ENCODE measurements around the gene GSC2. TPM values are rescaled to one million over a fixed set of nuclear protein-coding genes. Genes with fewer than 3 reads are reported as not detected.

Gene GSC2
- not detected in 2 replicates for total RNA-seq (2014; rRNA removed; shearing (Covaris generic))

DNA sequence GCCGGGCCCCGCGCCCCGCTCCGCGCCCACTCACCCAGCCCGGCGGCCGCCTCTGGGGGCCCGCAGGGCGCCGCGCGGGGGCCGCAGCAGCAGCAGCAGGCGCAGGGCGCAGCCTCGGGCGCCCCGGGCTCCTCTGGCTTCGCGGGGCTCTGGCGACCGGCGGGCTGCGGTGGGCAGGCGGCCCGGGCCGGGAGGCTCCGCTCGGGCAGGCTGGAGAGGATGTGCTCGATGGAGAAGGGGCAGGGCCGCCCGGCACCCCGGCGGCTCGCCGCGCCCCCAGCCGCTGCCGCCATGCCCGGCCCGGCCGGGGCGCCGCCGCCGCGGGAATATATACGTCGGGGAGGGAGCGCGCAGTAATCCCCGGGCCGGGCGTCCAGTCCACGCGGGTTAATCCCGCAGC lies at the start of gene GSC2:
GSC2 (minus strand) TSS at position 302 of the 400 bp plus-strand sequence; CDS start at position 293, 9 bp downstream.
- no peak for DNase-seq (ENCODE audit: low spot score)

DNA sequence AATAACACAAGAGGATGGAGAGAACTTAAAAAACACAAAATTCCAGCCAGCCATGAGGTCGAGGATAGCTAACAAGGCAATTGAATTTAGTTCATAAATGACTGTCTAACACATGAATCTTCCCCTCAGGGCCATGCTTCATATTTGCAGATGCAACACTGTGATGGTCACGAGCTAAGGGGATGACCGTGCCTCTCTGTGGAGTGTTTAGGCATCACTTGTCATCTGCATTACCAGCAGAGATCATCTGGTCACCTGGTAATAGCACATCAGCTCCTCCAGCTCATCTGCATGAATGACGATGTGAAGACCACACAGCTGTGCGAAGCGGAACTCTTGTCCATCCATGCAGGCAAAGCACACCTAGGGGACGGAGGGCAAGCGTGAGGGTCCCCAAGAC lies 49.4 kb upstream of the GSC2 start:
- DNase-seq (ENCODE audit: low spot score), result no peak

DNA sequence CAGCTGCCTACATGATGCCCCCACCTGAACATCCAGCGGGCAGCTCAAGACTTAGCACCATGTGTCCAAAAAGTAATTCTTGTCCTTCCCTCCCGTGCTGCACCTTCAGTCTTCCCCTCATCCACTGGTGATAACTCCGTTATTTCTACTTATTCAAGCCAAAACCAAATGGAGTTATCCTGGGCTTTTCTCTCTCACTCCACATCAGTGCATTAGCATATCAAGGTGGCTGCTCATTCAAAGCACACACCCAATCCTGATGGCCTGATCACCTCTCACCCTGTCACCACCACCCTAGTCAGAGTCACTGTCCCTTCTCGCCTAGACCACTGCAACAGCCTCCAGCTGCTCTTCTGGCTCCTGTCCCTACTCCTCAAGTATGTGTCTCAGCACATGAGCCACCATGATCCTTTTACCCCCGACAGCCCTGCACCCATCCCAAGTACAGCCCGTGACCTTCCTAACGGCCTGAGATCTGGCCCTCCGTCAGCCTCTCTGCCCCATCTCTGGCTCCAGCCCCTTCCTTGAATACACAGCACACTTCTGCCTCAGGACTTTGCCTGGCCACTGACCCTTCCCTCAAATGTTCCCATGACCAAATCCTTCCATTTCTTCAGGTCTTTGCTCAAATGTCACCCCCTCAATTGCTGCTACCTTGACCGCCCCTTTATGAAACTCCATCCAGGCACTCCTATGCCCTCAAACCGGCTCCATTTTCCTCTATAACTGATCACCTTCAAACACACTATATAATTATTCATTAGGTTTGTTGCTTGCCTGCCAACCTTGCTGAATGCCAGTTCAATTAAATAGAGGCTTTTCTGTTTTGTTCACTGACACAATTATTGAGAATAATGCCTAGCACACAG lies 48.1 kb upstream of the GSC2 start:
- DNase-seq (ENCODE audit: low spot score), result no peak

DNA sequence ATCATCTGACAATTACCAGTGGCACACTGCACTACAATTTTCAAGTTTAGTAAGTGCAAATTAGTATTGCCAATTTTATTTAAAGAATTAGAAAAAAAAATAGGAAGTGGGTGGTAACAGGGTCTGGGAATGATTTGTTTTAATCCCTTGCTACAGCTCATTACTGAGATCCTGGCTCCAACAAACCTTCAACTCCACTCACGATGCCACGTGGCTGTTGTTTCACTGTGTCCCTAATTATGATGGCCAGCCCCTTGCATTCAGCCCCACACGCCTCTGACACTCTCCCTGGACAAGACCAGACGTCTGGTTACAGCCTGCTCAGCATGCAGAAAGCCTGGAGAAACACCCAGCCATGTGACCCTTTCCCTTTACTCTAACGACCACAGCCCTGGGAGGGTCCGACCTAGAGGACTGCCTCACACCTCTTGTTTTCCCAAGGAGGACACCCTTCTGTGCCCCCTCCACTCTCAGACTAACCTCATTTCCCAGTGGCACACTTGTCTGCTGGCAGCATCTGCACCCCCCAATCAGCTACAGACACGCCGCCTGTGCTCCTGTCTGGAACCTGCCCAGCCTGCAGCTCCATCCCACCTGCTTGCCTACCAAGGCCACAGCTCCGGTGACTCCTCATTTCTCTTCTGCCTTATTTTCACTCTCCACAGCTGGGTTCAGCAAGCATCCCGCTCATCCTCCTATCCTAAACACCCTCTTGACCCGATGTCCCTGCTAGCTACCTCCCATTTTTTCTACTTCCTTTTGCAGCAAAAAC lies 46.9 kb upstream of the GSC2 start:
- DNase-seq (ENCODE audit: low spot score), result no peak

DNA sequence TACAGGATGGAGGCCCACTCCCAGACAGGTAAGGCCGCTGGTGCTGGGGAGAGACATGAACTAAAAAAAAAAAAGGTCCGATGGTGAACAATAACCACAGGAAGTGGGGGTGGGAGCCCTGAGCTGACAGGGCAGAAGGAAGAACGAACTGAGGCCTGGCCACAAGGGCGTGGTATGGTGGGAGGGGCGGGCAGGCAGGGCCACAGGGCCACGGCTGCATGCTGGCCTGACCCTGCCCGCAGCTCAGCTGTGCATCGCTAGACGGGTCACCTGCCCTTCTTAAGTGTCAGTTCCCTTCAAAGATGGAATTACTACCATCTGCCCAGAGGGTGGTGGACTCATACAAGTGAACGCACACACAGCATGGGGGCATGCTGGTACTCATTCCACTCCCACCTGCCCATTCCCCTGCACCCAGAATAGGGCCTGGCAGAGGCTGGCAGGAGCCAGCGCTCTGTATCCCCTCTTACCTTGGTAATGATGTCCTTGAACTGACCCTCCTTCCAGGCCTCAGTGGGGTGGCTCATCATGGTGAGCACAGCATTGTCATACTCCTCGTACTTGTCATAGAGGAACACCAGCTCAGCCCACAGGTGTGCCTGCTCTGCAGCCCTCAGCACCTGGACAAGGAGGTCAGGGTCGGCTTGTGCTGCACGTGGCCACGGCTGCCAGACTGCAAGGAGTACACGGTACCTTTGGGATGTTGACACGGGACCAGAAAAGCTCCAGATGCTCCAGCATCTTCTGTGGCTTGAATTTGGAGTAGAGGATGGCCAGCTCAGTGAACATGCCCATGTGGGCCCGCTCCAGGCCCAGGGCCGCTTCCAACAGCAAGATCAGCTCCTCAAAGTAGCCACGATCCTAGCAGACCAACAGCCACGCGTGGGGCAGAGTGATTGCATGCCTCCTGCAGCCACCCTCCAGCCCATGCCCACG lies 46.0 kb upstream of the GSC2 start:
- no peak for DNase-seq (ENCODE audit: low spot score)

DNA sequence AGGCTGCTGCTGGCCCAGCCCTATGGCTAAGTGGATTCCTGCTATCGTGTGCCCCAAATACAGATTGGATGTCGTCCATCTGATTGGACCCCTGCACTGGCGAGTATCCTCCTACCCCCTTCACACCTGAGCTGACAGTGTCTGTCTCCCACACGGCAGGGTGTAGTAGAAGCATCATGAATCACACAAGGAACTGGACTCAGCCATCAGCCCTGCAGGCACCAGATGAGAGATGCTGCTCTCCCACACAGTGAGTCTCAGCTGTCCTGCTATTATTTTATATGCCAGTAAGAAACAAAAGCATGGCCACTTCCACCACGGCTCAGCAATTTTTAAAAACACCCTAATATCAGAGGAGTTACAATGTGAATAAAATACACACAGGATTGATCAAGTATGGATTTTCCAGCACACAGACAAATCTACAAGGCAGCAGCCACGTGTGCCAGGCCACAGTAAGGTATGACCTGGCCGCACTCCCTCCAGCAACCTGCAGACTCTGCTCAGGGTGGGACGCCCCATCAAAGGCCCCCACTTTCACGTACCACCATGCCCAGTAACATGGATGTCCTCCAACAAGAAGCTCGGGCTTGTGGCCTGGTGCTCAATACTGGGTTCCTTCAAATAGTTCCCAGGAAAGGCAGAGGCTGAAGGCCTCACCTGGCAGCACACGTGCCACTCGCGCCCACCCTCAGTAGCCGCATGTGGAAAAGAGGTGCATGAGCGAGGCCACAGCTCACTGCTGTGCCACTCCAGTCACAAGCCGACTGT lies 44.9 kb upstream of the GSC2 start:
- DNase-seq (ENCODE audit: low spot score), result no peak

DNA sequence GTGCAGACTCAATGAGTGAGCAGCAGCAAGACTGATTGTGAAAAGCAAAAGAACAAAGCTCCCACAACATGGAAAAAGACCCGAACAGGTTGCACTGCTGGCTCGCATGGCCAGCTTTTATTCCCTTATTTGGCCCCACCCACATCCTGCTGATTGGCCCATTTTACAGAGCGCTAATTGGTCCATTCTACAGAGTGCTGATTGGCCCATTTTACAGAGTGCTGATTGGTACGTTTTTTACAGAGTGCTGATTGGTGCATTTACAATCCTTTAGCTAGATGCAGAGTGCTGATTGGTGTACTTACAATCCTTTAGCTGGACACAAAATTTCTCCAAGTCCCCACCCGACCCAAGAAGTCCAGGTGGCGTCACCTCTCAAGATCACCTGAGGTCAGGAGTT lies 43.8 kb upstream of the GSC2 start:
- DNase-seq (ENCODE audit: low spot score), result no peak

DNA sequence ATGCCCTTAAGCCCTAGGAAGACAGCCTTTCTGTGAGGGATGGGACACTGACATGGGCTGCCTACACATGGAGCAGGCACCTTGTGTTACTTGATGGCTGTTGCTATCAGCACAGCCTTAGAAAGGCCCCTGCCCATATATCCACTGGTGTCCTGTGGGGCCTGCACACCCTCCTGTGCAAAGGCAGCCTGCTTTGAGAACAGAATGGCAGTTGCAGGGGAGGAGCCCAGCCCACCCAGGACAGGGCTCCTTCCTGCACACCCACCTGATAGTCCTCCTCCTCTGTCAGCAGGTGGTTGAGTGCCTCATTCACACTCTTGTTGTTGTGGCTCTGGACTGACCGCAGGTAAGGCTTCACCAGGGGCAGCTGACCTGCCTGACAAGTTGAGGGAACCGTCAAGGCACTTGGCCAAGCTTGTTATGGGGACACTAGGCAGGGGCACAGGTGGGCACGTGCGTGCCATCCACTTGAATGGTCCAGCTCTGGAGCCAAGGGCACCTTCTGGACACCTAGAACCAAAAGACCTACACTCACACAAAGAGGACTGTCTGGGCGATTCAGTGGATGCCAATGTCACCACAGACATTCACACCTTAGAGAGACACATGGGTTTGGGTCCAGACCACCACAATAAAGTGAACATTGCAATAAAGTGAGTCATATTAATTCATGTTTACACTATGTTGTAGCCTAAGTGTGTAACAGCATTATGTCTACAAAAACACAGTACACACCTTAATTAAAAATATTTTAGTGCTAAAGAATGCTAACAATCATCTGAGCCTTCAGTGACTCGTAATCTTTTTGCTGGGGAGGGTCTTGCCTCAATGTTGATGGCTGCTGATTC lies 37.8 kb upstream of the GSC2 start:
- no peak for DNase-seq (ENCODE audit: low spot score)

- no peak for DNase-seq (ENCODE audit: low spot score)
Measured at GRCh38 chr22:19184276-19184997, 34.3 kb upstream of the GSC2 start.

- DNase-seq (ENCODE audit: low spot score), result no peak
Measured at GRCh38 chr22:19183216-19183615, 33.1 kb upstream of the GSC2 start.

DNA sequence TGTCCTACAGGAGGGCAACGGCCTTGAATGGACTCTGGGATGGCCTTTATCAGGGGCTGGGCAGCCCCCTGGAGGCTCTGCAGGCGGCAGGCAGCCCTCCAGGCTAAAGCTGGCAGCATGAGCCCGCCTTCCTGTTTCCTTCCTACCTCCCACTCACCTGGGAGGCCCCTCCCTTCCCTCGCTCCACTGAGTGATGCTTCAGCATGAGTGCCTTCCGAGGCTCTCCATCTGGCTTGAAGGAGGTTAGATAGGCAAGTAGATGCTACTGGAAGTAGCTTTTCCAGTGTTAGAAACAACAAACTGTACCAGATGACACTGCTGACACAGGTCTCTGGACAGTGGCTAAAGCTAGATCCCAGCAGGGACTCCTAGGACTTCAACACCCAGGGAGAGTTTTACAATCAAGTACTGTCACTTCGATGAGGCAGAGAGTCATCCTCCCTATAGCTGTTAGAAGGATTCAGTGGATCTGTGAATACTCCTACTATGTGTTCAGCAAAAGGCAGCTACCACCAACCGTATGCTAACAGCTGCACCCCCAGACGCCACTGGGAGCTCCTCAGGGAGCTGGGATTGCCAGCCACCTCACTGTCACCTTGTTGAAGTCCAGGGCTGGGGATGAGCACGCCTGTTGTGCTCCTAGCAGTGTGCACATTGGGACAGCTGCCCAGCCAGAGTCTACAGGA lies 32.5 kb upstream of the GSC2 start:
- DNase-seq (ENCODE audit: low spot score), result no peak

DNA sequence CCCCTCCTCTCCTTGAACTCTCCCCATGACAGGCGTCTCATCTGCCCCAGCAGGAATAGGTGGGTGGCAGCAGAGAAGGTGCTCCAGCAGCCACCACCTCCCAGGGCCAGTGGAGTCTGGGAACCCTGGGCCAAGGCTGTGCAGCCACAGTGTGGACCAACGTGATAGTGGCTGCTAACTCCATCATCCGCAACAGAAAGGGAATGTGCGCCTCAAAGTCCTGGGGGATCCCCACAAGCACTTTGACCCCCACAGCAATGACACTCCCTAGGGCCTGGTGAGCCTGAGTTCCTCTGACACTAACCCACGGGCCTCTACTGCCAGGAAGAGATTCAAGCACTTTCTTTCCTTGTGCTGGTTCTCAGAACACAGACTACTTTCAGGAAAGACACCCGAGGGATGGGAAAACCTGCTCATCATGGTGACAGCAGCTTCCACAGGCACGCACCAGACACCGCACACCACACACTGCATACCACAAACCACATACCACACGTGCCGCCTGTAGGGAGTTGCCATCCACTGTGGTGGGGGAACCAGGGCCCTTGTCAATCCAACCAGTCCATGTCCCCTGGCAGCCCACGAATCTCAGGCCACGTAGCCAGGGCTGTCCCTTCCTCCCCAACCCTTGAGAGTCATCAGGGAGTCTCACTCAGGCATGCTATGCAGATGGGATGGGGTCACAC lies 31.8 kb upstream of the GSC2 start:
- no peak for DNase-seq (ENCODE audit: low spot score)

DNA sequence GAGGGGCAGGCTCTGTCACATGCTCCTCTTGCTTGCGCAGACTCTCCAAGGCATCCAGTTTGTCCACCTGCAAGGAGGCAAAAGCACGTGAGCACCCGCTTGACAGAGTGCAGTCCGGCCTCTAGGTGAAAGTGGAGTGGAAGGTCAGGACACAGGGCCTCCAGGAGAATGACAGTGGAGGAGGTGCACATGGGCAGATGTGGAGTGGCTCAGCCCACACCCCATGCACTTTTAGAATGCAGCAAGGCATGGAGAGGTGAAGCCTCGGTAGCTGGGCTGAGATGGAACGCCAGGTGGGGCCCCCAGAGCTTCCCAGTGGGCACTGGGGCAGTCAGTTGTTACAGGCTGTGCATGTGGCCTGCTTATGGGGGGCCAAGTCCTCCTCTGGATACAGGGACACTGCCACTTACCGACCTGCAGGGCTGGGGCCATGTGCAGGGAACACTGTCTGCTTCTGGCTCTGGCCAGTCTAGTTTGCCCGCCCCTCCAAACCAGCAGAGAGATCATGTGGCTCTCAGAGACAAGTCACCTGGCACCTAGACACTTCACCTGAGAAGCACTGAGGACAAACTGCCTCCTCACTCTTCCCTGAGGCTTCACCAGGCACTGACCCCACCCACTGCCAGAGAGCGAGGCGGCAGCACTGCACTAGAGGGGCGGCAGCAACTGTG lies 30.8 kb upstream of the GSC2 start:
- no peak for DNase-seq (ENCODE audit: low spot score)

- no peak for DNase-seq (ENCODE audit: low spot score)
Measured at GRCh38 chr22:19180234-19180633, 30.1 kb upstream of the GSC2 start.

DNA sequence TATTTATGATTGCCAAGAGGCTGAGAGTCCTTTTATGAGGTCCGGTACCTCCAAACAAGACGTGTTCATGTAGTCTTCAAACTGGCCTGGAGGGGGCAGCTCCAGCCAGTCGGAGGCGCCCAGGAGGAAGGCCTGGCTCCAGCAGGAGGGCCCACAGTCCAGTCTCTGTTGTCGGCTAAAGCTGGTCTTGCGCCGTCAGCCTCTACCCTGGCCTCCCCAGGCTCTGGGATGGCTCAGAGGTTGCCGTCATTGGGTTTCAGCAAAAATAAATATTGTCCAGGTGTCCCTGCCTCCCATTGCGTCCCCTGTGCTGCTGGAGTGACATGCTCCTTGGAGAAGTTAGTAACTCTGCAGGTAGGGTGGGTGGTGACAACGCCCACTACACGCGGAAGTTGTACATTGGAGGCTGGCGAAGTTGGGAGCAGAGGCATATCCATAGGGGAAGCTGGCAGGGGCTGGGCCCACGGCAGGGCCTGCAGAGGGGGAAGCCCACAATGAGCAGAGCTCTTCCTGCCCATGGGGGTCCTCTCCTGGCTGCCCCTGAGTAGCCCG lies 29.5 kb upstream of the GSC2 start:
- DNase-seq (ENCODE audit: low spot score), result peak; percentile 60

- DNase-seq (ENCODE audit: low spot score), result peak; percentile 48
Measured at GRCh38 chr22:19178657-19179496, 28.8 kb upstream of the GSC2 start, which contains the start of gene SLC25A1. Gene SLC25A1 (minus strand): TSS chr22:19178736. CDS start chr22:19178673, 63 bp downstream.
